LoVo (cell line): ENCODE results near the gene MRPL1.
"Not testable (repeated sequence)": the region's sequence is repeated elsewhere in the genome, so short reads cannot be mapped to it uniquely, and the experiment has no call there.

Source experiments
- DNase-seq: peaks from one replicate; pipeline ENCODE4 v3.0.0-alpha.2; 2016; ENCODE audit warnings: low spot score

MRPL1 gene

GRCh38 chr4:77849278-77849965 is 13.2 kb upstream of the MRPL1 start:
- DNase-seq = no peak

- no peak for DNase-seq
These were observed 9.6 kb upstream of the MRPL1 start for GRCh38 chr4:77852892-77853495.

GRCh38 chr4:77854431-77855111 is 8.1 kb upstream of the MRPL1 start:
- DNase-seq = no peak

- DNase-seq = no peak
These were observed 6.5 kb upstream of the MRPL1 start for GRCh38 chr4:77856152-77856551.

GRCh38 chr4:77859256-77859655 is 3.4 kb upstream of the MRPL1 start:
- DNase-seq = no peak

- DNase-seq = no peak
These were observed 1.1 kb upstream of the MRPL1 start for GRCh38 chr4:77861495-77861894.

GRCh38 chr4:77863341-77863740 is 711 bp downstream of the MRPL1 start:
- DNase-seq = not testable (repeated sequence)

- DNase-seq = no peak
These were observed 2.6 kb downstream of the MRPL1 start for GRCh38 chr4:77865259-77865658.

GRCh38 chr4:77872723-77873445 is 10.3 kb downstream of the MRPL1 start:
- no peak for DNase-seq

- no peak for DNase-seq
These were observed 14.5 kb downstream of the MRPL1 start for GRCh38 chr4:77877167-77877566.

- no peak for DNase-seq
These were observed 15.3 kb downstream of the MRPL1 start for GRCh38 chr4:77877771-77878565.

GRCh38 chr4:77880784-77881183 is 18.2 kb downstream of the MRPL1 start:
- no peak for DNase-seq

- no peak for DNase-seq
These were observed 19.0 kb downstream of the MRPL1 start for GRCh38 chr4:77881460-77882295.

- DNase-seq = no peak
These were observed 30.8 kb downstream of the MRPL1 start for GRCh38 chr4:77893451-77893850.

- DNase-seq = no peak
These were observed 37.0 kb downstream of the MRPL1 start for GRCh38 chr4:77899607-77900006.

- DNase-seq = no peak
These were observed 40.6 kb downstream of the MRPL1 start for GRCh38 chr4:77903186-77903585.

GRCh38 chr4:77905651-77906263 is 43.1 kb downstream of the MRPL1 start:
- no peak for DNase-seq

- DNase-seq = no peak
These were observed 48.0 kb downstream of the MRPL1 start for GRCh38 chr4:77910676-77911075.

- no peak for DNase-seq
These were observed 48.5 kb downstream of the MRPL1 start for GRCh38 chr4:77911091-77911490.

- no peak for DNase-seq
These were observed 49.3 kb downstream of the MRPL1 start for GRCh38 chr4:77911842-77912450.
